Measurements from ENCODE around the gene ZSWIM5.
"Not testable (repeated sequence)": the region's sequence is repeated elsewhere in the genome, so short reads cannot be mapped to it uniquely, and the experiment has no call there.

Gene ZSWIM5

GRCh38 chr1:45205910-45206721 lies at the start of gene ZSWIM5:
Gene ZSWIM5, minus strand, starts transcription at chr1:45206605. Its CDS starts 255 bp downstream, at chr1:45206350.
- DNase-seq (ENCODE audit: low read depth), result no peak

GRCh38 chr1:45254490-45254889 lies 48.1 kb upstream of the ZSWIM5 start:
- DNase-seq (ENCODE audit: low read depth), result no peak

GRCh38 chr1:45250544-45250943 lies 44.1 kb upstream of the ZSWIM5 start:
- DNase-seq (ENCODE audit: low read depth), result no peak

GRCh38 chr1:45248004-45248403 lies 41.6 kb upstream of the ZSWIM5 start:
- not testable (repeated sequence) for DNase-seq (ENCODE audit: low read depth)

GRCh38 chr1:45246760-45247159 lies 40.4 kb upstream of the ZSWIM5 start:
- DNase-seq (ENCODE audit: low read depth), result peak; percentile 88

GRCh38 chr1:45246359-45246758 lies 40.0 kb upstream of the ZSWIM5 start:
- not testable (repeated sequence) for DNase-seq (ENCODE audit: low read depth)

GRCh38 chr1:45244660-45245059 lies 38.3 kb upstream of the ZSWIM5 start:
- no peak for DNase-seq (ENCODE audit: low read depth)

GRCh38 chr1:45243476-45244343 lies 37.3 kb upstream of the ZSWIM5 start:
- DNase-seq (ENCODE audit: low read depth), result no peak

GRCh38 chr1:45238846-45239245 lies 32.4 kb upstream of the ZSWIM5 start:
- no peak for DNase-seq (ENCODE audit: low read depth)

GRCh38 chr1:45236136-45236535 lies 29.7 kb upstream of the ZSWIM5 start:
- no peak for DNase-seq (ENCODE audit: low read depth)

- DNase-seq (ENCODE audit: low read depth), result no peak
Observed at GRCh38 chr1:45230537-45230936, 24.1 kb upstream of the ZSWIM5 start.

GRCh38 chr1:45225598-45225997 lies 19.2 kb upstream of the ZSWIM5 start:
- no peak for DNase-seq (ENCODE audit: low read depth)

GRCh38 chr1:45223710-45224109 lies 17.3 kb upstream of the ZSWIM5 start:
- DNase-seq (ENCODE audit: low read depth), result not testable (repeated sequence)

GRCh38 chr1:45221716-45222115 lies 15.3 kb upstream of the ZSWIM5 start:
- DNase-seq (ENCODE audit: low read depth), result peak; percentile 50

- no peak for DNase-seq (ENCODE audit: low read depth)
Observed at GRCh38 chr1:45216861-45217260, 10.5 kb upstream of the ZSWIM5 start.

- DNase-seq (ENCODE audit: low read depth), result no peak
Observed at GRCh38 chr1:45216200-45216541, 9.8 kb upstream of the ZSWIM5 start.

GRCh38 chr1:45215485-45216199 lies 9.2 kb upstream of the ZSWIM5 start:
- no peak for DNase-seq (ENCODE audit: low read depth)

- DNase-seq (ENCODE audit: low read depth), result no peak
Observed at GRCh38 chr1:45213892-45214291, 7.5 kb upstream of the ZSWIM5 start.

GRCh38 chr1:45211076-45211475 lies 4.7 kb upstream of the ZSWIM5 start:
- DNase-seq (ENCODE audit: low read depth), result no peak

- no peak for DNase-seq (ENCODE audit: low read depth)
Observed at GRCh38 chr1:45206808-45207623, 611 bp upstream of the ZSWIM5 start.
